Caco-2 (cell line): ENCODE data around the gene MROH2A. TPM values are rescaled to one million over a fixed set of nuclear protein-coding genes. Genes with fewer than 3 reads are reported as not detected.

Experiments
- BruUV-seq: library from RNA; stranded (reverse); fragments of 400-500 nt; replicated peaks from 2 replicates; lab custom pipeline; 2021; lab: Mats Ljungman, UMichigan
- CTCF ChIA-PET: fragments of 300-600 bp; sonication (Branson Sonifier 250); formaldehyde crosslinking; loops from one replicate; lab custom pipeline; 2022; ENCODE audit warnings: antibody characterized with exemption; lab: Charles Lee
- POLR2A ChIA-PET: fragments of 300-600 bp; sonication (Branson Sonifier 250); formaldehyde crosslinking; loops from one replicate; lab custom pipeline; 2022; ENCODE audit warnings: antibody characterized with exemption; lab: Charles Lee
- DNase-seq, 2 experiments: peaks; one replicate each; pipeline versions ENCODE4 v3.0.0 to v3.0.0-alpha.2; 2020 to 2022
- H3K27me3 ChIP-seq: replicated peaks from 2 replicates; pipeline ENCODE4 v1.6.0; 2011; ENCODE audit warnings: low read length; ENCODE audit not compliant: control insufficient read depth, insufficient read depth
- H3K36me3 ChIP-seq: 2 replicates; pipeline ENCODE4 v1.5.1; 2011; ENCODE audit warnings: low read length; ENCODE audit not compliant: control insufficient read depth, insufficient read depth
- H3K4me1 ChIP-seq: fragments of 250-450 bp; sonication (Bioruptor Pico); 2 replicates; pipeline ENCODE4 v1.5.1; 2020; ENCODE audit warnings: mild to moderate bottlenecking
- H3K4me3 ChIP-seq: 2 replicates; pipeline ENCODE4 v1.5.1; 2011; ENCODE audit warnings: low read depth, mild to moderate bottlenecking, control low read depth, low read length
- H3K9me3 ChIP-seq: fragments of 250-450 bp; sonication (Bioruptor Pico); 2 replicates; pipeline ENCODE4 v1.5.1; 2020; ENCODE audit warnings: mild to moderate bottlenecking, moderate library complexity
- H3K27ac Mint-ChIP-seq: one replicate; pipeline ENCODE4 v1.8.0; 2022; ENCODE audit warnings: mixed read lengths; ENCODE audit not compliant: unreplicated experiment
- H3K27me3 Mint-ChIP-seq: one replicate; pipeline ENCODE4 v1.8.0; 2022; ENCODE audit warnings: mixed read lengths; ENCODE audit not compliant: insufficient read depth, unreplicated experiment
- H3K36me3 Mint-ChIP-seq: one replicate; pipeline ENCODE4 v1.8.0; 2022; ENCODE audit warnings: mild to moderate bottlenecking, mixed read lengths; ENCODE audit not compliant: insufficient read depth, unreplicated experiment
- H3K4me1 Mint-ChIP-seq: one replicate; pipeline ENCODE4 v1.8.0; 2022; ENCODE audit warnings: low read depth, mixed read lengths; ENCODE audit not compliant: unreplicated experiment
- H3K4me3 Mint-ChIP-seq: one replicate; pipeline ENCODE4 v1.8.0; 2022; ENCODE audit warnings: mild to moderate bottlenecking, moderate library complexity, mixed read lengths; ENCODE audit not compliant: unreplicated experiment
- H3K9me3 Mint-ChIP-seq: one replicate; pipeline ENCODE4 v1.8.0; 2022; ENCODE audit warnings: mixed read lengths; ENCODE audit not compliant: unreplicated experiment
- CTCF ChIP-seq, 2 experiments: fragments of 200-600 bp in 1 of 2; IDR thresholded peaks; 1 replicate in 1 of 2; 2 replicates in 1 of 2; pipeline versions ENCODE4 v1.5.1 to v1.8.0; 2011 to 2022; ENCODE audit warnings: antibody characterized with exemption in 1 of 2, control low read depth in 1 of 2, inconsistent platforms in 1 of 2, low read depth in 1 of 2, low read length in 1 of 2, mild to moderate bottlenecking in 1 of 2, moderate library complexity in 1 of 2; ENCODE audit not compliant: insufficient read depth in 1 of 2, severe bottlenecking in 1 of 2, unreplicated experiment in 1 of 2
- intact Hi-C: fragments of 100-400 bp; cut with micrococcal nuclease; formaldehyde crosslinking; loops from one replicate; pipeline ENCODE4 v1.10.0; 2022; ENCODE audit not compliant: unreplicated experiment
- total RNA-seq: library from RNA; stranded (reverse); gene quantifications from 2 replicates; pipeline ENCODE4 v1.2.3, GENCODE V29; 2022

The MROH2A gene
- total RNA-seq, 1 experiment from 2014 or later: not detected

GRCh38 chr2:233818639-233819621, 40.8 kb downstream of the MROH2A start:
- ChIA-PET POLR2A (no interaction called here), CTCF (no interaction called here)
- H3K4me3 ChIP-seq: no peak overlapping the region
- no peaks in the 10 kb centered on the region for H3K4me1 Mint-ChIP-seq
- DNase-seq: no peak
- H3K4me1 ChIP-seq: no peaks in the 10 kb centered on the region
- H3K27ac Mint-ChIP-seq: no peak overlapping the region
- H3K36me3 ChIP-seq: no peaks in the 10 kb centered on the region
- H3K9me3 ChIP-seq: no peaks in the 10 kb centered on the region
- no peaks in the 10 kb centered on the region for H3K9me3 Mint-ChIP-seq
- no peak for TF ChIP-seq CTCF (IDR thresholded peaks at IDR 0.05; ENCODE audit: insufficient read depth in 1 of 2, low read depth in 1 of 2, low read length in 1 of 2, severe bottlenecking in 1 of 2, unreplicated experiment in 1 of 2)
- no peak overlapping the region for H3K4me3 Mint-ChIP-seq
- H3K27me3 Mint-ChIP-seq: no peaks in the 10 kb centered on the region
- no peaks in the 10 kb centered on the region for H3K27me3 ChIP-seq
- no TSS peak for BruUV-seq
- intact Hi-C loops: no loop called here
- no peaks in the 10 kb centered on the region for H3K36me3 Mint-ChIP-seq

- no peak overlapping the region for H3K4me3 Mint-ChIP-seq
- Histone ChIP-seq H3K9me3 (no peaks in the 10 kb centered on the region), H3K36me3 (no peaks in the 10 kb centered on the region), H3K27me3 (no peaks in the 10 kb centered on the region), H3K4me3 (no peak overlapping the region), H3K4me1 (no peaks in the 10 kb centered on the region)
- H3K4me1 Mint-ChIP-seq: no peaks in the 10 kb centered on the region
- H3K9me3 Mint-ChIP-seq: no peaks in the 10 kb centered on the region
- ChIA-PET POLR2A (no interaction called here), CTCF (no interaction called here)
- no peak overlapping the region for H3K27ac Mint-ChIP-seq
- intact Hi-C loops: no loop called here
- DNase-seq: no peak
- no peaks in the 10 kb centered on the region for H3K27me3 Mint-ChIP-seq
- no TSS peak for BruUV-seq
- H3K36me3 Mint-ChIP-seq: no peaks in the 10 kb centered on the region
- TF ChIP-seq CTCF (IDR thresholded peaks at IDR 0.05; ENCODE audit: insufficient read depth in 1 of 2, low read depth in 1 of 2, low read length in 1 of 2, severe bottlenecking in 1 of 2, unreplicated experiment in 1 of 2): no peak
These were observed 42.0 kb downstream of the MROH2A start for GRCh38 chr2:233819884-233820773.

- no peak for DNase-seq
- no peaks in the 10 kb centered on the region for H3K9me3 ChIP-seq
- TF ChIP-seq CTCF (IDR thresholded peaks at IDR 0.05; ENCODE audit: insufficient read depth in 1 of 2, low read depth in 1 of 2, low read length in 1 of 2, severe bottlenecking in 1 of 2, unreplicated experiment in 1 of 2): no peak
- H3K9me3 Mint-ChIP-seq: no peaks in the 10 kb centered on the region
- no peaks in the 10 kb centered on the region for H3K27me3 ChIP-seq
- no peak overlapping the region for H3K4me3 ChIP-seq
- BruUV-seq: no TSS peak
- H3K4me3 Mint-ChIP-seq: no peak overlapping the region
- POLR2A ChIA-PET: no interaction called here
- H3K36me3 ChIP-seq: no peaks in the 10 kb centered on the region
- H3K36me3 Mint-ChIP-seq: no peaks in the 10 kb centered on the region
- no peaks in the 10 kb centered on the region for H3K4me1 ChIP-seq
- intact Hi-C loops: no loop called here
- H3K27ac Mint-ChIP-seq: no peak overlapping the region
- no peaks in the 10 kb centered on the region for H3K27me3 Mint-ChIP-seq
- CTCF ChIA-PET: no interaction called here
- no peaks in the 10 kb centered on the region for H3K4me1 Mint-ChIP-seq
These were observed 42.6 kb downstream of the MROH2A start for GRCh38 chr2:233820774-233821105.
